PC-9 (cell line): ENCODE measurements around the gene LIPC.

ENCODE experiments used
- CTCF ChIP-seq: fragments of 200-600 bp; sonication (generic); conservative IDR thresholded peaks from 2 replicates; pipeline ENCODE4 v1.6.1; 2017; ENCODE audit warnings: mixed run types, antibody characterized with exemption, mild to moderate bottlenecking, moderate library complexity
- EZH2 ChIP-seq: fragments of 200-600 bp; sonication (generic); IDR thresholded peaks from 2 replicates; pipeline ENCODE4 v1.8.0; 2017; ENCODE audit warnings: antibody characterized with exemption, low read depth

GRCh38 chr15:58555162-58556027 is 123.6 kb downstream of the LIPC start:
- TF ChIP-seq CTCF (no peak), EZH2 (no peak)
